HCT116 (cell line): ENCODE measurements around the gene RHOB. TPM values are rescaled to one million over a fixed set of nuclear protein-coding genes. Genes with fewer than 3 reads are reported as not detected.

Experiments
- ATAC-seq: fragments of 200-7000 bp; cut with Tn5 transposase; 2 replicates; pipeline ENCODE4 v1.9.1; 2020; ENCODE audit warnings: mild to moderate bottlenecking, moderate library complexity
- BruUV-seq: library from RNA; stranded (reverse); fragments of 400-500 nt; replicated peaks from 2 replicates; lab custom pipeline; 2021; lab: Mats Ljungman, UMichigan
- CTCF ChIA-PET: fragments of 300-600 bp; sonication (Branson Sonifier 250); formaldehyde crosslinking; loops from one replicate; lab custom pipeline; 2021; ENCODE audit warnings: antibody characterized with exemption; lab: Charles Lee
- POLR2A ChIA-PET: fragments of 300-600, 350-600 bp; sonication (Branson Sonifier 250); formaldehyde crosslinking; loops from one replicate; lab custom pipeline; 2021; ENCODE audit warnings: antibody characterized with exemption; lab: Charles Lee
- RAD21 ChIA-PET, 2 experiments: fragments of 300-600 bp; sonication (Branson Sonifier 250); formaldehyde crosslinking; loops; one replicate each; lab custom pipeline; 2023; ENCODE audit warnings: low total read pairs in 2 of 2; ENCODE audit not compliant: uncharacterized antibody in 2 of 2, unreplicated experiment in 2 of 2, low non-redundant PET in 1 of 2; lab: Charles Lee
- DNase-seq: peaks from one replicate; pipeline ENCODE4 v3.0.0-alpha.2; 2010; ENCODE audit warnings: low read depth, low spot score
- H2AFZ ChIP-seq: fragments of 200-600 bp; shearing (Covaris generic), sonication (generic); 2 replicates; pipeline ENCODE4 v1.6.1; 2017; ENCODE audit warnings: low read depth, mixed run types, mixed read lengths, antibody characterized with exemption, low read length; ENCODE audit not compliant: poor library complexity, severe bottlenecking
- H3K27ac ChIP-seq: 2 replicates; pipeline ENCODE4 v1.5.1; 2012; ENCODE audit warnings: low read depth, low read length
- H3K27me3 ChIP-seq: fragments of 200-600 bp; sonication (generic); 2 replicates; pipeline ENCODE4 v1.6.1; 2016; ENCODE audit warnings: mixed run types, low read length, mixed read lengths; ENCODE audit not compliant: insufficient read depth
- H3K36me3 ChIP-seq, 2 experiments: fragments of 200-500 bp in 1 of 2; fragments of 200-600 bp in 1 of 2; sonication (Bioruptor generic) in 1 of 2; sonication (generic) in 1 of 2; 2 replicates each; pipeline versions ENCODE4 v1.5.1 to v1.6.1; 2014 to 2016; ENCODE audit warnings: low read length in 2 of 2, inconsistent platforms in 1 of 2, mixed read lengths in 1 of 2, mixed run types in 1 of 2; ENCODE audit not compliant: insufficient read depth in 2 of 2, control insufficient read depth in 1 of 2
- H3K4me1 ChIP-seq, 2 experiments: fragments of 200-600 bp in 1 of 2; sonication (generic) in 1 of 2; 2 replicates each; pipeline versions ENCODE4 v1.5.1 to v1.6.1; 2012 to 2017; ENCODE audit warnings: low read length in 2 of 2, inconsistent platforms in 1 of 2, mild to moderate bottlenecking in 1 of 2, mixed read lengths in 1 of 2, mixed run types in 1 of 2, moderate library complexity in 1 of 2; ENCODE audit not compliant: insufficient read depth in 2 of 2, control insufficient read depth in 1 of 2
- H3K4me2 ChIP-seq: fragments of 200-600 bp; sonication (generic); 2 replicates; pipeline ENCODE4 v1.6.1; 2017; ENCODE audit warnings: mixed run types, low read length, mixed read lengths
- H3K4me3 ChIP-seq, 2 experiments: fragments of 200-600 bp in 1 of 2; sonication (generic) in 1 of 2; replicated peaks in 1 of 2; 2 replicates each; pipeline ENCODE4 v1.5.1; 2011 to 2016; ENCODE audit warnings: low read length in 2 of 2, control low read depth in 1 of 2, low read depth in 1 of 2, mild to moderate bottlenecking in 1 of 2, mixed read lengths in 1 of 2, mixed run types in 1 of 2
- H3K79me2 ChIP-seq: fragments of 200-600 bp; sonication (generic); 2 replicates; pipeline ENCODE4 v1.6.1; 2017; ENCODE audit warnings: mild to moderate bottlenecking, mixed run types, low read length, moderate library complexity, mixed read lengths; ENCODE audit not compliant: insufficient read depth
- H3K9ac ChIP-seq: fragments of 200-600 bp; sonication (generic); 2 replicates; pipeline ENCODE4 v1.6.1; 2016; ENCODE audit warnings: low read length, mixed read lengths
- H3K9me2 ChIP-seq: fragments of 200-600 bp; sonication (generic), shearing (Covaris generic); 2 replicates; pipeline ENCODE4 v1.6.1; 2017; ENCODE audit warnings: mixed run types, mild to moderate bottlenecking, moderate library complexity; ENCODE audit not compliant: insufficient read depth
- H3K9me3 ChIP-seq, 2 experiments: fragments of 200-500 bp in 1 of 2; fragments of 200-600 bp in 1 of 2; sonication (Bioruptor generic) in 1 of 2; sonication (generic) in 1 of 2; 2 replicates each; pipeline ENCODE4 v1.6.1; 2014 to 2017; ENCODE audit warnings: low read length in 2 of 2, mixed read lengths in 2 of 2, inconsistent platforms in 1 of 2, low read depth in 1 of 2, mild to moderate bottlenecking in 1 of 2, mixed run types in 1 of 2, moderate library complexity in 1 of 2; ENCODE audit not compliant: control insufficient read depth in 1 of 2, insufficient read depth in 1 of 2
- H4K20me1 ChIP-seq: fragments of 200-600 bp; sonication (generic), shearing (Covaris generic); 2 replicates; pipeline ENCODE4 v1.6.1; 2017; ENCODE audit warnings: mixed run types, mild to moderate bottlenecking, moderate library complexity; ENCODE audit not compliant: insufficient read depth
- EGR1 ChIP-seq: IDR thresholded peaks from 2 replicates; pipeline ENCODE4 v1.6.1; 2012; ENCODE audit warnings: low read depth
- EZH2phosphoT487 ChIP-seq: fragments of 200-600 bp; IDR thresholded peaks from 2 replicates; pipeline ENCODE4 v1.6.1; 2018; ENCODE audit warnings: antibody characterized with exemption, borderline replicate concordance
- FOSL1 ChIP-seq: IDR thresholded peaks from 2 replicates; pipeline ENCODE4 v1.6.1; 2012; ENCODE audit warnings: low read depth
- POLR2AphosphoS5 ChIP-seq: IDR thresholded peaks from 2 replicates; pipeline ENCODE4 v1.6.1; 2011; ENCODE audit warnings: mild to moderate bottlenecking, low read depth, low read length, moderate library complexity
- RAD21 ChIP-seq: IDR thresholded peaks from 2 replicates; pipeline ENCODE4 v1.6.1; 2012; ENCODE audit warnings: low read depth, mild to moderate bottlenecking
- SRF ChIP-seq: IDR thresholded peaks from 2 replicates; pipeline ENCODE4 v1.6.1; 2012; ENCODE audit warnings: low read depth
- ZNF274 ChIP-seq: fragments of 200-500 bp; sonication (Bioruptor generic); IDR thresholded peaks from 2 replicates; pipeline ENCODE4 v1.6.1; 2014; ENCODE audit warnings: mild to moderate bottlenecking, low read depth, low read length, inconsistent platforms
- intact Hi-C: fragments of 100-400 bp; cut with micrococcal nuclease; formaldehyde crosslinking; loops from 2 replicates; pipeline ENCODE4 v1.10.0; 2022
- total RNA-seq: library from RNA; stranded (reverse); gene quantifications from one replicate; pipeline ENCODE4 v1.2.1, GENCODE V29; 2021; ENCODE audit not compliant: unreplicated experiment
- TF ChIP-seq, protein P1 (sequence below): IDR thresholded peaks from 2 replicates; pipeline ENCODE4 v1.6.1; 2012; ENCODE audit warnings: low read depth
- TF ChIP-seq, protein P2 (sequence below), 3 experiments: fragments of 200-600 bp in 1 of 3; sonication (generic) in 1 of 3; IDR thresholded peaks in 2 of 3; conservative IDR thresholded peaks in 1 of 3; 2 replicates each; pipeline ENCODE4 v1.5.1; 2012 to 2017; ENCODE audit warnings: low read depth in 2 of 3, low read length in 2 of 3, antibody characterized with exemption in 1 of 3, borderline replicate concordance in 1 of 3, control low read depth in 1 of 3, mild to moderate bottlenecking in 1 of 3, mixed read lengths in 1 of 3, mixed run types in 1 of 3, moderate library complexity in 1 of 3; ENCODE audit not compliant: insufficient read depth in 1 of 3
- TF ChIP-seq, protein P3 (sequence below): IDR thresholded peaks from 2 replicates; pipeline ENCODE4 v1.6.1; 2011; ENCODE audit warnings: mild to moderate bottlenecking, low read length, moderate library complexity; ENCODE audit not compliant: insufficient replicate concordance; ENCODE audit errors: extremely low read depth

RHOB gene
- total RNA-seq, 1 experiment from 2014 or later = 72.9 TPM

DNA sequence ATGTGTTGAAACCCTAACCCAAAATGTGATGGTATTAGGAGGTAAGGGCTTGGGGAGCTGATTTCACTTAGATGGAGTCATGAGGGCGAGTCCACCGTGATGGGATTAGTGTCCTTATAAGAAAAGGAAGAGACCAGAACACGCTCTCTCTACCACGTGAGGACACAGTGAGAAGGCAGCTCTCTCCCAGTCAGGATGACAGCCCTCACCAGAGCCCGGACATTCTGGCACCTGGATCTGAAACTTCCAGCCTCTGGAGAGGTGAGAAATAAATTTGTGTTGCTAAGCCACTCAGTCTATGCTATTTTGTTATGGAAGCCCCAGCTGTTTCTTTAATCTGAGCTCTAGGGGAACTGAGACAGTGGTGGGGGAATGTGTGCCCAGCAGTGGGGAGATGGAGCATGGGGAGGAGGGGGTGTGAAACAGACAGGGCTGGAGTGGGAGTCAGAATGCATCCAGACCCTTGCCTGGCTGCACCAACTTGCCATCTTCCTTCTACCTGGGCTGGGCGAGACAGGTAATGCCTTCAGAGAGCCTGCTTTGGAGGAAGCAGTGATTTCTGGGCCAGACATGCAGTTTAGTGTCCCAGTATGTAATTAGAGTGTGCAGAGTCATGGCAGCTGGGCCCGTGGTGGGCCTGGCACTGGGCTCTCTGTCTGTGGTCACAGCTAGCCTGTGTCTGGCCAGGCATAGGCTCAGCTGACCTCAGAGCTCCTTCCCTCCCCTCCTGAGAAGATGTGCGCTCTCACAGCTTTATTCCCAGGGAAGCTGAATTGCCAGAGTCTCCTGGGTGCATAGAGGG is 38.1 kb downstream of the RHOB start:
- Histone ChIP-seq H3K79me2 (no peaks in the 10 kb centered on the region), H2AFZ (no peak overlapping the region), H3K9ac (no peak overlapping the region), H3K9me2 (no peaks in the 10 kb centered on the region), H3K4me3 (no peak overlapping the region), H3K4me1 (peaks cover 0 to 9% of the 10 kb centered on the region in 2 experiments; a peak in 1 of 4 replicates), H3K36me3 (no peaks in the 10 kb centered on the region), H3K4me2 (no peak overlapping the region), H3K27ac (no peak overlapping the region), H3K27me3 (no peaks in the 10 kb centered on the region; the same call in 1 of the 2 replicates), H4K20me1 (no peaks in the 10 kb centered on the region), H3K9me3 (no peaks in the 10 kb centered on the region)
- intact Hi-C loops = no loop called here
- DNase-seq = no peak
- POLR2A ChIA-PET = interaction anchor here (0.9 to 1.1 kb wide), 2 partner anchors 38 kb away, joined by 4 read pairs; partner anchors contain the start of gene RHOB
- BruUV-seq = no TSS peak
- CTCF ChIA-PET = no interaction called here
- no peak for ATAC-seq
- TF ChIP-seq, protein P1, sequence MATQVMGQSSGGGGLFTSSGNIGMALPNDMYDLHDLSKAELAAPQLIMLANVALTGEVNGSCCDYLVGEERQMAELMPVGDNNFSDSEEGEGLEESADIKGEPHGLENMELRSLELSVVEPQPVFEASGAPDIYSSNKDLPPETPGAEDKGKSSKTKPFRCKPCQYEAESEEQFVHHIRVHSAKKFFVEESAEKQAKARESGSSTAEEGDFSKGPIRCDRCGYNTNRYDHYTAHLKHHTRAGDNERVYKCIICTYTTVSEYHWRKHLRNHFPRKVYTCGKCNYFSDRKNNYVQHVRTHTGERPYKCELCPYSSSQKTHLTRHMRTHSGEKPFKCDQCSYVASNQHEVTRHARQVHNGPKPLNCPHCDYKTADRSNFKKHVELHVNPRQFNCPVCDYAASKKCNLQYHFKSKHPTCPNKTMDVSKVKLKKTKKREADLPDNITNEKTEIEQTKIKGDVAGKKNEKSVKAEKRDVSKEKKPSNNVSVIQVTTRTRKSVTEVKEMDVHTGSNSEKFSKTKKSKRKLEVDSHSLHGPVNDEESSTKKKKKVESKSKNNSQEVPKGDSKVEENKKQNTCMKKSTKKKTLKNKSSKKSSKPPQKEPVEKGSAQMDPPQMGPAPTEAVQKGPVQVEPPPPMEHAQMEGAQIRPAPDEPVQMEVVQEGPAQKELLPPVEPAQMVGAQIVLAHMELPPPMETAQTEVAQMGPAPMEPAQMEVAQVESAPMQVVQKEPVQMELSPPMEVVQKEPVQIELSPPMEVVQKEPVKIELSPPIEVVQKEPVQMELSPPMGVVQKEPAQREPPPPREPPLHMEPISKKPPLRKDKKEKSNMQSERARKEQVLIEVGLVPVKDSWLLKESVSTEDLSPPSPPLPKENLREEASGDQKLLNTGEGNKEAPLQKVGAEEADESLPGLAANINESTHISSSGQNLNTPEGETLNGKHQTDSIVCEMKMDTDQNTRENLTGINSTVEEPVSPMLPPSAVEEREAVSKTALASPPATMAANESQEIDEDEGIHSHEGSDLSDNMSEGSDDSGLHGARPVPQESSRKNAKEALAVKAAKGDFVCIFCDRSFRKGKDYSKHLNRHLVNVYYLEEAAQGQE = no peak
- TF ChIP-seq ZNF274 = no peak
- TF ChIP-seq EZH2phosphoT487 = no peak
- no peak for TF ChIP-seq POLR2AphosphoS5
- TF ChIP-seq, protein P2, sequence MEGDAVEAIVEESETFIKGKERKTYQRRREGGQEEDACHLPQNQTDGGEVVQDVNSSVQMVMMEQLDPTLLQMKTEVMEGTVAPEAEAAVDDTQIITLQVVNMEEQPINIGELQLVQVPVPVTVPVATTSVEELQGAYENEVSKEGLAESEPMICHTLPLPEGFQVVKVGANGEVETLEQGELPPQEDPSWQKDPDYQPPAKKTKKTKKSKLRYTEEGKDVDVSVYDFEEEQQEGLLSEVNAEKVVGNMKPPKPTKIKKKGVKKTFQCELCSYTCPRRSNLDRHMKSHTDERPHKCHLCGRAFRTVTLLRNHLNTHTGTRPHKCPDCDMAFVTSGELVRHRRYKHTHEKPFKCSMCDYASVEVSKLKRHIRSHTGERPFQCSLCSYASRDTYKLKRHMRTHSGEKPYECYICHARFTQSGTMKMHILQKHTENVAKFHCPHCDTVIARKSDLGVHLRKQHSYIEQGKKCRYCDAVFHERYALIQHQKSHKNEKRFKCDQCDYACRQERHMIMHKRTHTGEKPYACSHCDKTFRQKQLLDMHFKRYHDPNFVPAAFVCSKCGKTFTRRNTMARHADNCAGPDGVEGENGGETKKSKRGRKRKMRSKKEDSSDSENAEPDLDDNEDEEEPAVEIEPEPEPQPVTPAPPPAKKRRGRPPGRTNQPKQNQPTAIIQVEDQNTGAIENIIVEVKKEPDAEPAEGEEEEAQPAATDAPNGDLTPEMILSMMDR (IDR thresholded peaks at IDR 0.05 in 2 of 3, conservative IDR thresholded peaks at IDR 0.05 in 1 of 3; ENCODE audit: borderline replicate concordance in 1 of 3, insufficient read depth in 1 of 3, low read depth in 2 of 3, low read length in 2 of 3) = no peak
- TF ChIP-seq RAD21 = no peak
- TF ChIP-seq, protein P3, sequence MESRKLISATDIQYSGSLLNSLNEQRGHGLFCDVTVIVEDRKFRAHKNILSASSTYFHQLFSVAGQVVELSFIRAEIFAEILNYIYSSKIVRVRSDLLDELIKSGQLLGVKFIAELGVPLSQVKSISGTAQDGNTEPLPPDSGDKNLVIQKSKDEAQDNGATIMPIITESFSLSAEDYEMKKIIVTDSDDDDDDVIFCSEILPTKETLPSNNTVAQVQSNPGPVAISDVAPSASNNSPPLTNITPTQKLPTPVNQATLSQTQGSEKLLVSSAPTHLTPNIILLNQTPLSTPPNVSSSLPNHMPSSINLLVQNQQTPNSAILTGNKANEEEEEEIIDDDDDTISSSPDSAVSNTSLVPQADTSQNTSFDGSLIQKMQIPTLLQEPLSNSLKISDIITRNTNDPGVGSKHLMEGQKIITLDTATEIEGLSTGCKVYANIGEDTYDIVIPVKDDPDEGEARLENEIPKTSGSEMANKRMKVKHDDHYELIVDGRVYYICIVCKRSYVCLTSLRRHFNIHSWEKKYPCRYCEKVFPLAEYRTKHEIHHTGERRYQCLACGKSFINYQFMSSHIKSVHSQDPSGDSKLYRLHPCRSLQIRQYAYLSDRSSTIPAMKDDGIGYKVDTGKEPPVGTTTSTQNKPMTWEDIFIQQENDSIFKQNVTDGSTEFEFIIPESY = no peak
- TF ChIP-seq EGR1 = no peak
- no peak for TF ChIP-seq SRF
- TF ChIP-seq FOSL1 = no peak
- RAD21 ChIA-PET = no interaction called here
